ENCODE data around the gene CTSS. TPM values are rescaled to one million over a fixed set of nuclear protein-coding genes. Genes with fewer than 3 reads are reported as not detected.
A peak's percentile ranks its signal among the peaks of the same experiment; 100 is the strongest.
"Not testable (repeated sequence)": the region's sequence is repeated elsewhere in the genome, so short reads cannot be mapped to it uniquely, and the experiment has no call there.

The CTSS gene
- total RNA-seq, 2 donors from 2014 or later: 576 to 638 TPM

GRCh38 chr1:150778409-150778808 lies 12.8 kb upstream of the CTSS start:
- ATAC-seq (no peak), DNase-seq (no peak)
- intact Hi-C loops (cut with DNase I, micrococcal nuclease): no loop called here

- ATAC-seq (no peak), DNase-seq (no peak)
- intact Hi-C loops (cut with DNase I, micrococcal nuclease): no loop called here
Measured at GRCh38 chr1:150777544-150777943, 12.0 kb upstream of the CTSS start.

- ATAC-seq; DNase-seq; intact Hi-C loops (cut with DNase I, micrococcal nuclease): not testable (repeated sequence)
Measured at GRCh38 chr1:150775931-150776505, 10.4 kb upstream of the CTSS start.

- no peak for ATAC-seq
- no peak for DNase-seq
- intact Hi-C loops (cut with DNase I, micrococcal nuclease): no loop called here
Measured at GRCh38 chr1:150775276-150775675, 9.7 kb upstream of the CTSS start.

GRCh38 chr1:150772326-150772725 lies 6.7 kb upstream of the CTSS start:
- intact Hi-C loops (cut with DNase I, micrococcal nuclease): no loop called here
- DNase-seq: no peak
- no peak for ATAC-seq

GRCh38 chr1:150767704-150768103 lies 2.1 kb upstream of the CTSS start:
- intact Hi-C loops (cut with DNase I, micrococcal nuclease); DNase-seq: not testable (repeated sequence)

GRCh38 chr1:150765977-150766301 lies 361 bp upstream of the CTSS start:
- not testable (repeated sequence) for DNase-seq, ATAC-seq

More at GRCh38 chr1:150767704-150768103, 2.1 kb upstream of the CTSS start:
- not testable (repeated sequence) for ATAC-seq

GRCh38 chr1:150764617-150765101 lies 919 bp downstream of the CTSS start:
- DNase-seq: no peak
- peak; percentile 70 for ATAC-seq
- intact Hi-C loops (cut with DNase I, micrococcal nuclease): no loop called here

More at GRCh38 chr1:150765977-150766301, 361 bp upstream of the CTSS start:
- intact Hi-C loops (cut with DNase I, micrococcal nuclease): not testable (repeated sequence)

GRCh38 chr1:150763018-150763417 lies 2.6 kb downstream of the CTSS start:
- intact Hi-C loops (cut with DNase I, micrococcal nuclease): no loop called here
- DNase-seq (no peak), ATAC-seq (no peak)

- intact Hi-C loops (cut with DNase I, micrococcal nuclease): no loop called here
- ATAC-seq (no peak), DNase-seq (no peak)
Measured at GRCh38 chr1:150762552-150762951, 3.0 kb downstream of the CTSS start.

GRCh38 chr1:150761801-150762200 lies 3.8 kb downstream of the CTSS start:
- intact Hi-C loops (cut with DNase I, micrococcal nuclease): no loop called here
- ATAC-seq (no peak), DNase-seq (no peak)

GRCh38 chr1:150760013-150760412 lies 5.6 kb downstream of the CTSS start:
- ATAC-seq: no peak
- intact Hi-C loops (cut with DNase I, micrococcal nuclease): no loop called here
- DNase-seq: no peak

GRCh38 chr1:150753416-150753815 lies 12.2 kb downstream of the CTSS start:
- intact Hi-C loops (cut with DNase I, micrococcal nuclease): no loop called here
- peak; percentile 88 for ATAC-seq

GRCh38 chr1:150751443-150751842 lies 14.1 kb downstream of the CTSS start:
- ATAC-seq (no peak), DNase-seq (no peak)
- intact Hi-C loops (cut with DNase I, micrococcal nuclease): no loop called here

More at GRCh38 chr1:150753416-150753815, 12.2 kb downstream of the CTSS start:
- DNase-seq: peak; percentile 24 to 43

GRCh38 chr1:150749720-150750311 lies 15.8 kb downstream of the CTSS start:
- ATAC-seq (peak; percentile 74), DNase-seq (no peak)
- intact Hi-C loops (cut with DNase I, micrococcal nuclease): no loop called here

- intact Hi-C loops (cut with DNase I, micrococcal nuclease): no loop called here
- DNase-seq: peak in 1 of 2 donors; percentile 14
- ATAC-seq: peak; percentile 62
Measured at GRCh38 chr1:150748878-150749719, 16.5 kb downstream of the CTSS start.

GRCh38 chr1:150730130-150730721 lies 35.4 kb downstream of the CTSS start:
- intact Hi-C loops (cut with DNase I, micrococcal nuclease): no loop called here
- DNase-seq (no peak), ATAC-seq (peak; percentile 86)

- ATAC-seq (no peak), DNase-seq (no peak)
- intact Hi-C loops (cut with DNase I, micrococcal nuclease): no loop called here
Measured at GRCh38 chr1:150724336-150724735, 41.2 kb downstream of the CTSS start.

- no peak for ATAC-seq
- no peak for DNase-seq
- intact Hi-C loops (cut with DNase I, micrococcal nuclease): no loop called here
Measured at GRCh38 chr1:150720703-150721102, 44.9 kb downstream of the CTSS start, which contains the start of gene HORMAD1. Gene HORMAD1 (minus strand): TSS chr1:150720895. CDS start chr1:150719505, 1,390 bp downstream.

All from left colon (tissue), 2 donors.